GM19193 (cell line): ENCODE data around the gene IL11RA.

ENCODE experiments used
- POLR2A ChIP-seq: IDR thresholded peaks from 4 replicates; pipeline ENCODE4 v1.6.1; 2011; ENCODE audit not compliant: insufficient read depth, insufficient read length; ENCODE audit errors: extremely low read depth

The IL11RA gene

DNA sequence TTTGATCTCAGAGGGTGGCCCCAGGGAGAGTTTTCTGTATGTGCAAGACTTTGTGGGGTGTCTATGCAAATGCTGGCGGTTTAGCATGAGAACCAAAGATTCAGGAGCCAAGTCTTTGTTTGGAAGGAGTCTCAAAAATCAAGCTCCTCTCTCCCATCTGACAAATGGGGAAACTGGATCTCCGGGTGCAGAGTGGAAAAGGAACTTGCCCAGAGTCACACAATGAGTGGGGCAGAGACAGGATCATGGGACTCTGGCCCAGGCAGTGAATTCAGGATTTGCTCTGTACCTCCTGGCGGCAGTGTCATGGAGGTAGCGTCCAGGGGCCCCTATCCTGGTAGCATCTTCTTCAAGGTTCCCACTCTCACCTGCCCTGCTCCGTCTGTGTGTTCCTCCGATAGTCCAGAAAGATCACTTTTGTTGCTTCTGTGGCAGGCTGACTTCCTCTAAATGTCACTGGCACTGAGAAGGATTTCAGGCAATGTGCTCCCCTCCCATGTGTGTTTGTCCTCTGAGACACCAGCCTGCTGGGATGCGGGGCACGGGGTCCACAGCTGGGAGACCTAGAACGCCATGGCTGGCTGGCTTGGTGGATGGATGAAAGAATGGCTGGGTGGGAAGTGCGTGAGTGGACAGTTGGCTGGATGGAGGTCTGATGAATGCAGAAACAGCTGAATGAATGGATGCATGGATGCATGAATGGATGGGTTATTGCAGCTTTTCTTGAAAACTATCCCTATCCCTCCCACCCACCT, 35.5 kb downstream of the IL11RA start:
- no peak for TF ChIP-seq POLR2A

DNA sequence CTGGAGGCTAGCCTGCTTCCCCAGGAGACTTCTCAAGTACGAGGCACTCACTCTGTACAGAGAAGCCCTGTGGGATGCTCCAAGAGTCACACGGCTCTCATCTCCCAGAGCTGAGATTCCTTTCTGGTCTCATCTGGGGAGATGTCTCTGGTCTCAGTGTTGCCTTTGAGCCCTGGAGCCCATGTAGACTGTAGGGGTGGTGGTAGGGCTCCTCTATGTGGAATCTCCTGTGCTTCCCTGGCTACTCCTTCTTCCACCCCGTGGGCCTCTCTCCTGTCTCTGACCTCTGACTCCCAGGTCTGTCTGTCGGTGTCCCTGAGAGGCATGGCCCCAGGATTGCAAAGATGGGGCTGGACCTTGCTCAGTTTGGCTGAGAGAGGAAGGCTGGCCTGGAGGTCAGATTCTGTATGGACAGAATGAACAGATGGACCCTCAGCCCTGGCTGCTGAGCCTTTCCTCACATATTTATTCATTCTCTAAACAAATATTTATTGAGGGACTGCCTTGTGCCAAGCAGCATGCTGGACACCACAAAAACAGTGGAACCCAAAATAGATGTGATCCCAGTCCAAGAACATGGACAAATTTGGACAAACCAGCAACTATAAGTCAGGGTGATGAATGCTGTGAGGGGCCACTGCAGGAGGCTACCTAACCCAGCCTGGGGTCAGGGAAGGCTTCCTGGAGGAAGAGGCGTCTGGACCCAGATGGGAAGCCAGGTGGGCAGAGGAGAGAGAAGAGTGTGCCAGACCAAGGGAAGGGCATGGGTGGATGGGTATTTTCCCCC, 36.5 kb downstream of the IL11RA start:
- TF ChIP-seq POLR2A: no peak

DNA sequence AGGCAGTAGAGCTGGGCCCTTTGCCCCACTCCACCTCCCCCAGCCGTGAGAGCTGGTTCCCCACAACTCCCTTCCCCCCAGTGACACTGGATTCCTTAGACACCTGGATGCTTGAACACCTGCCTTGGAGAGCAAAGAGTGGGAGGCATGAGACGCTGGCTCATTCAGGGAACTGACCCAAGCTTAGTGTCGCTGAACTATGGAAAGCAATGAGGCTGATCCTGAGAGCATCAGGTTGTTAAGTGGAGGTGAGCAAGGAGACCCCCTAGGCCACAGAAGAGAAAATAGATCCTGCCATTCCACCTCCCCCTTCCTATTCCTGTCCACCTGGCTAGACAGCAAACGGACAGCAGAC, 37.1 kb downstream of the IL11RA start:
- no peak for TF ChIP-seq POLR2A

DNA sequence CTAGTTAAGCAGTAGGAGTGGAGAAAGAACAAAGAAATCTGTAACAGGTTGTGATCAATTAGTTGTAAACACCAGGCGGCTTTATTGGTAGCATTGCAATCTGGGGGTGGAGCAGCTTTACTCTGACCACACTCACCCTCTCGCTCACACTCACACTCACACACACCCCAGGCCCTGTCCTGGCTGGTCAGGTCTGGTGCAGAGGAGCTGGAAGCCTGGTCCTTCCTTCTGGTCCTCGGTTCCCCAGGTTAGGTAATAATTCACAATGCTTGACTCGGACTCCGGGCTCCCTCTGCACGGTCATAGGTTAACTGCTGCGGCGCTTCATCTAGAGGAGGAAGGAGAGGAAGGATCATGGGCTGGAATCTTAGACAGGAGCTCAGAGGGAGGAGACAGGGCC, 37.5 kb downstream of the IL11RA start:
- no peak for TF ChIP-seq POLR2A

DNA sequence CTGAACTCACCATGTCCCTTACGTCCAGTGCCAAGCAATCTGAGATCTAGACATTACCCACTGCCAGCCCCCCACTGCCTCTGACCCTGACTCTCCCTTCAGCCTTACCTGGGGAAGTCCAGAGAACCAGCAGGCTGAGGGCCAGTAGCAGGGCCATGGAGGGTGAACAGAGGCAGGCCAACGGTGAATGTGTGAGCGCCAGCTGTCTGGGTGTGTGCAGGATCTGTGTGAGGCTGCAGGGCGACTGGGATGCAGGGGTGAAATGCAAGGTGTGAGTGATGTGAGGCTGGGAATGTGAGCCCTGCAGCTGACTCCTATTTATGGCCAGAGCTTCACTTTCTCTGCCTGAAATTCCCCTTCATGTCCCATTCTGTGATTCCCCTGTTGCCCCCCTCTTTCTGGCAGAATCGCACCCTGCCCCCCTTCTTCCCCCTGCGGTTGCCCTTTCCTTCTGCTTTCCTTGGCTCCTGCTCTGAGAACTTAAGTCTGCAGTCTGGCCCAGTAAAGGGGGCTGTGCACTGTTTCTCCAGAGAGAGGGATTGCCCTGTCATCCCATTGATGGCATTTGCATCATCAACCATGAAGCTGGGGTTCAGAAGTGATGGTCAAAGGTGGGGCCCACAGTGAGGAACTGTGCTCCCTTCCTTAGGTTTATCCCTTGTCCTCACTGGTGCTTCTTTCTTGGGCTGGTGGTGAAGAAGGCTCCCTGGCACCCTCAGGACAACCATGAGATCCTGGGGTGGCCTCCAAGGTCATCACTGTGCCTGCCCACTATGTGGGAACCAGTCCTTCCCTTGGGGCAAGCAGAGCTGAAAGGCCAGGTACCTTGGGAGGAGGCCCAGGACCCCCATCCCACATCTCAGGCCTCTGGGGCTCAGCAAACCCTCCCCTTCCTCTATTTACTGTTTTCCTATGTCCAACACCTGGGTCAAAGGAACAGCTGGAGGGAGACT, 39.3 kb downstream of the IL11RA start, which contains the start of gene CCL19:
CCL19 (minus strand) TSS at position 294 of the 953 bp plus-strand sequence; CDS start at position 157, 137 bp downstream.
- TF ChIP-seq POLR2A: no peak

DNA sequence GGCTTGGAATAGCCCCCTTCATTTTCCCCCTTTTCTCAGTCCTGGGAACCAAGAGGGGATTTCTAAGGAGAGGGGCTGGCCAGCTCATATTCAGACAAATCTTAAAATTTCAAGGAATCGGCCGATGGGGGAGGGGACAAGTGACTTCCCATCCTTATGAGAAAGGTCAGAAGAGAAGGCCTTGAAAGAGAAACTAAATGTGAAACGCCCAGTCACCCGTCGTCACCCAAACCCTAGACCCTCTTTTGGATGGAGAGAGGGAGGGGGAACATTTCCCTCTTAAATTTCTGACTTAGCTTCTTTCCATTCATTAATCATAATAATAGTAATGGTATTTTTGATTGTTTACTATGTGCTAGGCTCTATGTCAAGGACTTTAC, 39.9 kb downstream of the IL11RA start:
- no peak for TF ChIP-seq POLR2A

DNA sequence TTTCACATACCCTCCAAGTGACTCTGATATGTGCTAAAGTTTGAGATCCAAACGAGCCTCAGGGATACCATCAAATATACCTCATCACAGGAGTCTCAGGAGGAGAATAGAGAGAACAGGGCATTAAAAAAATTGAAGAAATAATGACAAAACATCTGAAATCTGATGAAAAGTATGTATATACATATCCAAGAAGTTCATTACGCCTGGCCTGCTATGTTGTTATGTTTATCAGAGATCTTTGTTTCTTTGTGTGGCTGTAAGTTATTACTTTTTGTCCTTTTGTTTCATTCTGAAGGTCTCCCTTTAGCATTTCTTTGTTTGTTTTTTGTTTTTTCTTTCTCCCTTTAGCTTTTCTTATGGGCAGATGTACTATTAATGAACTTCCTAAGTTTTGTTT, 41.6 kb downstream of the IL11RA start:
- TF ChIP-seq POLR2A: no peak

DNA sequence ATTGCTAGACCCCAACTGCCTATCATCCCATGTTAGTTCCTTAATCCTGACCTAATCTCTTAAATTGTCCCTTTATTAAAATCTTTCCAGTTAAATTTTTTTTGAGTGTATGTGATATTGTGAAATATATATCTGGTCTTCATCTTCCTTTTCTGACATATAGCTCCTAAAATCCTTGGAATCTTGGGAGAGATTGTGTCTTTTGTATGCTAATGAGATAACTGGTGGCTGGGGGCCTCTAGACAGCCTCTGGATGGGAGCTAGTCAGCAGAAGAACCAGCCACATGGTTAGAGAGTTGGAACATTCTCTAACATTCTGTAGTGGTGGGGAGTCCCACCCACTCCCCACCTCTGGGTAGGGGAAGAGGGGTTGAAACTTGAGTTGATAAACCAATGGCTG, 42.8 kb downstream of the IL11RA start:
- TF ChIP-seq POLR2A: no peak

DNA sequence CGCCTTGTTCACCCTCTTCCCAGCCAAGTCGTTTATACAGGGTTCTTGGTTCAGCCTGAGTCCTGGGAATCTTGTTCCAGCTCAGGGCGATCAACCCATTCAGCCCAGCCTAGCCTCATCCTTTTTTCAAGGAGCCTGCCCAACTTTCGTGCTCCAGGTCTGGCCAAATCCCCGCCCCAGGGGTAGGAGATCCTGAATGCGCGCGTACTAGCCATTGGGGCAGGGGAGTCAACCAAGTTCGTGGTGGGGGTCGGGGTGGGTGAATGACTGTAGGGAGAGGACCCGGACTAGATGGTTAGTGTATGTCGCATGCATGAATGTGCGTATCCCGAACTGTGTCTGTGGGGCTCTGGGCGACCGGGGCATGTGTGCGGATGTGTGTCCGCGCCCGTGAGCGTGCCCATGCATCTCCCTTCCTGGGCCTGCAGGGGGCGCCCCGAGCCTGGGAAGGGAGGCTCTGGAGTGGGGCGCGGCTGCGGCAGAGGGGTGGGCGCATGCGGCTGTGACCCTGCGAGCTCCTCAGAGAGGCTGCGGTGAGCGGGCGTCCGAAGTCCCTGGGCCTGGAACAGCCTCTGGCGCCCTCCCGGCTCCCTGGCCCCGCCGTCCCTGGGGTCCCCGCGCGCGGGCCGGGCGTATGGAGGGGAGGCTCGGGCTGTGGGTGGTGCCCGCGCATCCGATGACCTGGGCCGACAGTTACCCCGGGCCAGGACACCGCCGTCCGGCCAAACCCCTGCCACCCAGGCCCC, 49.2 kb downstream of the IL11RA start:
- no peak for TF ChIP-seq POLR2A

DNA sequence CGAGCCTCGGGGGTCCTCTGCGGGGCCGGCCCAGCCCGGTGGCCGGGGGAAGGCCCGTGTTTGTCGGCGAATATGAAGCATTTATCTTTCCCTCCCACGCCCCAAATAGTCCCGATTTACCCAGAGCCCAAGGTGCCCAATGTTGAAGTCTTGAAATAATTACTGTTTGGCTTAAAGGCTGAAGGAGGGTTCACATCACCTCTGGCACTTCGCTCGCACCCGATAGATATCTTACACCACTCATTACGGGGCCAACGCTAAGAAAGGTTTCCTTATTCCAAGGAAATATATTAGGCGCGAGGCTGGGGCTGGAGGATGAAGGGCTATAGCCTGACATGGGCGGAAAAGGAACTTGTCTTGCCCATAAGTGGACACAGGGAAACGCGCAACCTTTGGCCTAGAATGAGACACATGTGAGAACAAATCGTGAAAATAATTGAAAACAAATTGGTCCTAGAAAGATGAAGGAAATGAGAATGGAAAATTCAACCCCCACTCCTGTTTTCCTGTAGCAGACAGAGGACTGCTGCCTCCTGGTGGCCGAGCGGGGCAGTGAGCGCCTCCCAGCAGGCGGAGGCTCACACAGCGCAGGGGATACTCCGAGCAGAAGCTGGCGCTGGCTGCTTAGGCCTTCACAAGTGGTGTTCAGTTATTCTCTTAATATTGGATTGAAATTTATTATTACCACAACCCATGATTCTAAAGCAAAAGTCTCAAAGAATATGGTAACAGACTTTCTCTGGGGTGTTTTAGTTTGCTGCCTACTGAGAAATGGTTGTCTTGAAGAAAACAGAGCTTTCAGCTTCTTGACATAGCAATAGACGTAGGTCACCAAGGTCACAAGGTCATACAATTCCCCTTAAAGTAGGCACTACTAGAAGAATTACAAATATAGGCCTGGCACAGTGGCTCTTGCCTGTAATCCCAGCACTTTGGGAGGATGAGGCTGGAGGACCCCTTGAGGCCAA, 50.1 kb downstream of the IL11RA start:
- TF ChIP-seq POLR2A: no peak

DNA sequence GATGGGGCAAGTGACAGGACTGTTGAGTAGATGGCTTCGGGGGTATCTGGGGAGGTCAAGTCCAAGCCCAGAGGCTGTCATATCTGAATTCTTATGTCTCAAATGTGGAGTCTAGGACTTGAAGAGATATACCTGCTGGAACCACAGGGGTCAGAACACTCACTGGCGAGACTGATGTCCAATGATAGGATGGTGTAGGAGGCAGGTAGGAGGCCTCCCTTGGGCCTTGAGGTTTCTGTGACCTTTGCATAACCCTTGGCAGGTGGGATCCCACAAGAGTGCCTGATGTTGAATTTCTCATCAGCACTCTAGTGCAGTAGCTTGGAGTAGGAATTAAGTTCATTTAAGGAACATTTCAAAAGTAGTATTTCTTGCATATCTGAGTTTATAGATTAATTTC, 55.1 kb downstream of the IL11RA start:
- TF ChIP-seq POLR2A: no peak

DNA sequence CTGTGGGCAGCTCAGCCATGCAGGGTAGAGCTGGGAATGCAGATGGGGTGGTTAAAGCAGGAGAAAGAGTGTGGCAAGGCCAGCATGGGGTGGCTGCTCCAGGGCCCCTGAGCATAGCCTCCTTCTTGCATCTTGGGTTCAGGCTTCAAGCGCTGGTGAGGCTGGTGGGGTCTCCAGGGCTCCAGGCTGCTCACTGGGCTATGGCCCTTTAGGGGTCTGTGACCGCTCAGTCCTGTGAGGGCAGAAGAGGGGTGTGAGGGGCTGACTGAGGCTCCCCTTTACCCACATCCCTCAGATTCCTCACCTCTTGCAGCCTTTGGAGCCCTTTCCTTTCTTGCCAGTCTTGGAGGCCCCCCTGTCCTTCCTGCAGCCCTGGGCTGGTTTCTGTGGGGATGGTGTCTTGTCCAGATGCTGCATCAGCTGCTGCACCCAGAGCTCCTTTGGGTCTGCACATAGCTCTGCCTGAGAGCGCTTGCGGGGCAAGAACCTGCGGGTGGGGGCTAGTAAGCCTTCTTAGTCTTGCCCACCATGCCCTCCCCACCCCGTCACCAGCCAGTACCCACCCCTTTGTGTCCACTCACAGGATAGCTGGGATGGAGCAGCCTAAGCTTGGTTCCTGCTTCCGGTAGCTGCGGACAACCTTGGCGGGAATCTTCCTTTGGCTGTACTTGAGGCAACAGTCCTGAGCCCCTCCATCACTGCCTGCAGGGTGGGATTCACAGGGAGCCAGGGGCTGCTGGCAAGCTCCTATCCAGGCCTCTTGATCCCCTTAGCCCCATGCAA, 57.4 kb downstream of the IL11RA start:
- no peak for TF ChIP-seq POLR2A

DNA sequence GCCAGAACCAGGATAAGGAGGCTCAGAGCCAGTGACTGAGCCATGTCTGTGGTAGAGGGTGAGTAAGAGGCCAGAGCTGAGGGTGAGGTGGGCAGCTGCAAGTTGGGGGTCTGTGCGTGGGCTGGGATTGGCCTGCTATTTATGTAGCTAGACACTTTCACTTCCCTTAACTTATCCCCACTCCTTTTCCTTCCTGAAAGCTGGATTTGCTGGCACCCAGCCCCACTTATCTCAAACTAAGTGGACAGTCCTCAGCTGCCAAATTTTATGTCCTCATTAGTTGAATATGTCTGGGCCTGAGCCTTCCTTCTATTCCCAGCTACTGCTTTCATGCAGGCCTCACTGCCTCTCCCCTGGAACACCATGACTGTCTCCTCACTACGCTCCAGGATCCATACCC, 58.0 kb downstream of the IL11RA start, which contains the start of gene CCL21:
CCL21 (minus strand) TSS at position 114 of the 400 bp plus-strand sequence; CDS start at position 44, 70 bp downstream.
- no peak for TF ChIP-seq POLR2A
